Adrenal gland (tissue), 12 donors: ENCODE results near the gene OAS2. TPM values are rescaled to one million over a fixed set of nuclear protein-coding genes. Genes with fewer than 3 reads are reported as not detected.

Experiments
- DNase-seq, 7 donors: peaks; one replicate each; pipeline ENCODE4 v3.0.0-alpha.2; 2019 to 2020
- H3K27ac ChIP-seq, 5 donors: fragments of 200-600 bp; sonication (generic) in 4 of 5; 1 replicate in 3 of 5; 2 replicates in 2 of 5; pipeline versions ENCODE4 v1.5.1 to v1.8.0; 2016 to 2020; ENCODE audit warnings: mild to moderate bottlenecking in 1 of 5
- H3K27me3 ChIP-seq: fragments of 200-600 bp; 2 replicates; pipeline ENCODE4 v1.8.0; 2021
- H3K36me3 ChIP-seq, 2 donors: fragments of 200-600 bp; replicated peaks in 1 of 2; 1 replicate in 1 of 2; 2 replicates in 1 of 2; pipeline versions ENCODE4 v1.5.1 to v1.8.0; 2018 to 2022
- H3K4me1 ChIP-seq, 2 donors: fragments of 200-600 bp; replicated peaks in 1 of 2; 1 replicate in 1 of 2; 2 replicates in 1 of 2; pipeline versions ENCODE4 v1.5.1 to v1.8.0; 2018 to 2021
- H3K4me3 ChIP-seq, 4 donors: fragments of 200-600 bp; sonication (generic) in 3 of 4; one replicate each; pipeline ENCODE4 v1.5.1; 2016 to 2018
- H3K9me3 ChIP-seq, 3 donors: fragments of 200-600 bp; sonication (generic) in 1 of 3; replicated peaks in 1 of 3; 1 replicate in 2 of 3; 2 replicates in 1 of 3; pipeline versions ENCODE4 v1.5.1 to v1.8.0; 2016 to 2021
- CTCF ChIP-seq, 6 experiments: fragments of 450-650 bp in 4 of 6; fragments of 200-600 bp in 2 of 6; sonication (generic) in 1 of 6; IDR thresholded peaks; 1 replicate in 5 of 6; 2 replicates in 1 of 6; pipeline versions ENCODE4 v1.5.1 to v1.8.0; 2016 to 2021; ENCODE audit warnings: antibody characterized with exemption in 6 of 6, mild to moderate bottlenecking in 2 of 6, moderate library complexity in 1 of 6
- POLR2A ChIP-seq, 2 donors: fragments of 450-650 bp; IDR thresholded peaks; one replicate each; pipeline ENCODE4 v1.6.1; 2017; ENCODE audit warnings: antibody characterized with exemption in 2 of 2, mild to moderate bottlenecking in 2 of 2, moderate library complexity in 1 of 2
- WGBS, 4 donors: extraction: QIAGEN DNeasy Blood & Tissue Kit in 2 of 4; methylation state at CpG; one replicate each; pipeline versions ENCODE4 v1.1.5 to v1.1.7; 2013 to 2017; 5-methylcytosine and 5-hydroxymethylcytosine counted together
- intact Hi-C, 2 donors: fragments of 100-400 bp; cut with DNase I; formaldehyde crosslinking; loops; one replicate each; pipeline versions ENCODE4 v1.14.1 to v1.15.0; 2022 to 2023
- polyA plus RNA-seq, 3 donors: library from polyadenylated mRNA; stranded (reverse); fragments of 200-250 nt in 2 of 3; fragments of 350-450 nt in 1 of 3; fragmentation: Illumina TruSeq in 1 of 3; extraction: RNeasy Lipid Tissue Mini Kit (QIAGEN cat#74804) in 1 of 3; gene quantifications; one replicate each; pipeline ENCODE4 v1.2.3, GENCODE V29; 2013 to 2014
- total RNA-seq, 9 donors: library from RNA; depleted of rRNA in 4 of 9; stranded (reverse); fragments of >200 nt in 4 of 9; fragments of 120-200 nt in 1 of 9; fragmentation: NEBNext Ultra II Directional in 1 of 9; extraction: Animal tissue kit (Norgen Biotek cat#: 25700) in 1 of 9; gene quantifications; one replicate each; pipeline versions ENCODE4 v1.1.0 to v1.2.4, GENCODE V29; 2013 to 2023
- donor health status: healthy with polysubstance abuse.
- donor health status: Bipolar disorder and iron deficiency.
- donor health status: DM: yes; HTN: yes; CAD: no.
- donor health status: DM: no; HTN: no; CAD: no.
- donor health status: DM: no; HTN: no; CAD: no.
- donor health status: DM: yes; HTN: yes; CAD: no.

The OAS2 gene
- total and polyA plus RNA-seq, 12 donors: 2.5 to 30.4 (median 8.5) TPM

- 84 to 88% (median 87%) methylated on average over 5 of the region's 5 CpGs for WGBS, 4 donors
- no peaks in the 10 kb centered on the region for H3K9me3 ChIP-seq
These were observed 38.5 kb downstream of the OAS2 start for GRCh38 chr12:113016796-113017195.

GRCh38 chr12:113019025-113019424 lies 40.7 kb downstream of the OAS2 start:
- WGBS, 4 donors: 37 to 50% (median 42%) methylated on average over 4 of the region's 4 CpGs
- intact Hi-C loops: no loop called here

More at GRCh38 chr12:113016796-113017195, 38.5 kb downstream of the OAS2 start:
- intact Hi-C loops: no loop called here
- Histone ChIP-seq H3K4me1 (no peaks in the 10 kb centered on the region), H3K36me3 (no peaks in the 10 kb centered on the region), H3K27ac (no peak overlapping the region), H3K4me3 (no peak overlapping the region), H3K27me3 (no peaks in the 10 kb centered on the region)
- no peak for DNase-seq
- no peak for TF ChIP-seq CTCF (IDR thresholded peaks at IDR 0.05)
- TF ChIP-seq POLR2A (IDR thresholded peaks at IDR 0.05): no peak

DNA sequence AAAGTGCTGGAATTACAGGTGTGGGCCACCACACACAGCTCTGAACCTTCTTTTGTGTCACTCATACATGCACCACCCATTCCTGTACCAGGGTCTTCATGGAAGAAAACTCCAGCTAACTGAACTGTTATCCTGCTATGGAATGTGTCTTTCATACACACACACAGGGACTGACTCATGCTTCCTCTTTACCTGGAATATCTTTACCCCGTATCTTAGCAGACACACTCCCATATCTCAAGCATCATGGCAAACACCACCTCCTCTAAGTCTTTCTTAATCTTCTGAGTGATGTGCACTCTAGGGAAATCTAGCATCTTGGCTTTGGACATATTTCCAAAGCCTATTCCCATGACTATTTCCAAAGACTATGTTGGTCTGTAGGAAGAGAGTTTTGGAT lies 43.2 kb downstream of the OAS2 start:
- intact Hi-C loops: no loop called here
- no peak for DNase-seq
- H3K9me3 ChIP-seq: no peaks in the 10 kb centered on the region
- H3K4me1 ChIP-seq: no peaks in the 10 kb centered on the region
- no peaks in the 10 kb centered on the region for H3K36me3 ChIP-seq
- TF ChIP-seq CTCF (IDR thresholded peaks at IDR 0.05): no peak
- TF ChIP-seq POLR2A (IDR thresholded peaks at IDR 0.05): no peak
- WGBS, 4 donors: 67 to 96% (median 80%) methylated on average over 1 of the region's 1 CpG
- H3K27me3 ChIP-seq: no peaks in the 10 kb centered on the region
- H3K4me3 ChIP-seq: no peak overlapping the region
- no peak overlapping the region for H3K27ac ChIP-seq

More at GRCh38 chr12:113019025-113019424, 40.7 kb downstream of the OAS2 start:
- no peaks in the 10 kb centered on the region for H3K36me3 ChIP-seq
- DNase-seq: no peak
- H3K4me3 ChIP-seq: no peak overlapping the region
- H3K27me3 ChIP-seq: no peaks in the 10 kb centered on the region
- TF ChIP-seq POLR2A (IDR thresholded peaks at IDR 0.05) (no peak), CTCF (IDR thresholded peaks at IDR 0.05) (no peak)
- H3K27ac ChIP-seq: no peak overlapping the region
- H3K4me1 ChIP-seq: no peaks in the 10 kb centered on the region
- no peaks in the 10 kb centered on the region for H3K9me3 ChIP-seq

DNA sequence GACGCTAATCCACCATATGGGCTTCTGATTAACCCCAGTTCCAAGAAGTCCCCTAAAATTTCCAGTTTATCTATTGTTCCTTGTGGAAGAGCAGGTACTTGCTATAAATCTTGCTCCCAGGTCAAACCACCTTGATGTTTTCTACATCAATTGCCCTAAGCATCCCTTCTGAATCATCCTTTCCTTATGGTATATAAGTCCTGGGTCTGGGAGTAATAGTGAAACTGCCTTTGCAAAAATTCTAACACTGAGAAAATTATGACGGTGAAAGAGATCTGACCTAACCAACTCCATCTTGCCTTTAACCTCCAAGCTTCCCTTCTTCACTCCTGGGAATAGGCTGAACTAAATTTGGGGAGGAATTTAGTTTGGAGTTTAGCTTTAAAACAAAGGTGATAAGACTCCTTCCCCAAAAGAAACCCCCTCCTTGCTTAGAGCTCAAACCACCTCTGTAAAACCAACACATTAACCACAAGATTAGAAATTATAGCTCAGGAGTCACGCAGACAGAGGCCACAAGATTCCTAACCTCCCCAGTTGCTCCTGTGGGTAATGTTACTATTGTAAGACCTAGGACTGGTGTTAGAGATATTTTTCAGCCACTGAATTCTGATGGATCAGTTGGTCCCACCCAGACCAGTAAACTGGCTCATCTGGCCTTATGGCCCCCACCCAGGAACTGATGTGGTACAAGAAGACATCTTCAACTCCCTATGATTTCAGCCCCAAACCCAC lies 44.4 kb downstream of the OAS2 start:
- TF ChIP-seq CTCF (IDR thresholded peaks at IDR 0.05) (no peak), POLR2A (IDR thresholded peaks at IDR 0.05) (no peak)
- H3K27me3 ChIP-seq: no peaks in the 10 kb centered on the region
- no peaks in the 10 kb centered on the region for H3K36me3 ChIP-seq
- no peak for DNase-seq
- 87 to 97% (median 90%) methylated on average over 3 of the region's 3 CpGs for WGBS, 4 donors
- intact Hi-C loops: no loop called here
- no peaks in the 10 kb centered on the region for H3K9me3 ChIP-seq
- no peak overlapping the region for H3K27ac ChIP-seq
- H3K4me3 ChIP-seq: no peak overlapping the region
- H3K4me1 ChIP-seq: no peaks in the 10 kb centered on the region
